Measurements from ENCODE around the gene TJP1.
"Not testable (repeated sequence)": the region's sequence is repeated elsewhere in the genome, so short reads cannot be mapped to it uniquely, and the experiment has no call there.

Gene TJP1

GRCh38 chr15:29753506-29753905 is 68.8 kb downstream of the TJP1 start:
- no peak for DNase-seq (ENCODE audit: low spot score)

GRCh38 chr15:29750754-29751153 is 71.5 kb downstream of the TJP1 start:
- no peak for DNase-seq (ENCODE audit: low spot score)

DNA sequence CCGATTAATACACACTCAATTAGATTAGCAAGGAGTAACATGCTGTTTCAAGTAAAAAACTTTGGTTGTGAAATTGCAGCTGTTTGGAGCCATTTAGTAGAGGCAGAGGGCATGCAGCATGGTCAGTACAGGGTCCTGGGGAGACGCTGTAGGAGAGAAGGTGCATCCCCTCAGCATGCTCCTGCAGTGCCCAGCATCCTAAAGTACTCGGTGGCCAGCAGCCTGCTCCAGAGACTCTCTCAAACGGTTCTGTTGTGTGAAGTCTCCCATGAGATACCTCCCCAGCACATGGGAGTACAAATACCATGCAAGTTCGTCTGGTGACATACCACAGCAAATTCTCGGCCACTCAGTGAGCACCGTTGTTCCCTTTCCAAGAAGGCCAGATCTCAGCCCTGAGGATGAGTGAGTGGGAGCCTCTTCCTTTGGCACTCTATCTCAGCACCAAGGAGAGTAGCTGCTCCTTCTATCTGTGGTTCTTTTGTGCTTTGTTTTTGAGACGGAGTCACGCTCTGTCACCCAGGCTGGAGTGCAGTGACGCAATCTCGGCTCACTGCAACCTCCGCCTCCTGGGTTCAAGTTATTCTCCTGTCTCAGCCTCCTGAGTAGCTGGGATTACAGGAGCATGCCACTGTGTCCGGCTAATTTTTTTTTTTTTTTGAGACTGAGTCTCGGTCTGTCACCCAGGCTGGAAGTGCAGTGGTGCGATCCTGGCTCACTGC is 72.7 kb downstream of the TJP1 start:
- no peak for DNase-seq (ENCODE audit: low spot score)

- DNase-seq (ENCODE audit: low spot score): no peak
These were observed 74.3 kb downstream of the TJP1 start for GRCh38 chr15:29747837-29748417.

GRCh38 chr15:29743475-29743874 is 78.8 kb downstream of the TJP1 start:
- no peak for DNase-seq (ENCODE audit: low spot score)

DNA sequence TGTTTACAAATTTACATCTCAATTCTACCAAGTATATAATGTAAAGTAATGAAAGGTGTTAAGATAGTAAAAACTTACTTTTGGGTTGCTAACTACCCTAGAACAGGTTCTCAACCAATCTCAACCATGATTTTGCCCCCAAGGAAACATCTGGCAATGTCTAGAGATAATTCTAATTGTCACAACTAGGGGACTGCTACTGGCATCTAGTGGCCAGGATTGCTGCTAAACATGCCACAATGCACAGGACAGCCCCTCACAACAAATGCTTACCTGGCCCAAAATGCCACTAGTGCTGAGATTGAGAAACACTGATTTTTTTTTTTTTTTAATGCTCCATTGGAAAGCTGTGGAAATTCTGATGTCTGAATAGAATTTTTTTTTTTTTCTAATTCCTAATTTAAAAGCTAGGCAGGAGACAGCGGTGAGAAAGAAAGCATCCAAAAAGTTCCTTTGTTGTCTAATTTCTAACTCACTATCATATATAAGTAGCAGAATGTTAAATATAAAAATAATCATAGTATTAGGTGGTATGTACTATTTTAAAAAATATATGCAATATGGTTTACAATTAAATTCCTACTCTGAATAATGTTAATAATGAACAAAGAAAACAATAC is 81.5 kb downstream of the TJP1 start:
- no peak for DNase-seq (ENCODE audit: low spot score)

GRCh38 chr15:29736744-29737020 is 85.6 kb downstream of the TJP1 start:
- no peak for DNase-seq (ENCODE audit: low spot score)

DNA sequence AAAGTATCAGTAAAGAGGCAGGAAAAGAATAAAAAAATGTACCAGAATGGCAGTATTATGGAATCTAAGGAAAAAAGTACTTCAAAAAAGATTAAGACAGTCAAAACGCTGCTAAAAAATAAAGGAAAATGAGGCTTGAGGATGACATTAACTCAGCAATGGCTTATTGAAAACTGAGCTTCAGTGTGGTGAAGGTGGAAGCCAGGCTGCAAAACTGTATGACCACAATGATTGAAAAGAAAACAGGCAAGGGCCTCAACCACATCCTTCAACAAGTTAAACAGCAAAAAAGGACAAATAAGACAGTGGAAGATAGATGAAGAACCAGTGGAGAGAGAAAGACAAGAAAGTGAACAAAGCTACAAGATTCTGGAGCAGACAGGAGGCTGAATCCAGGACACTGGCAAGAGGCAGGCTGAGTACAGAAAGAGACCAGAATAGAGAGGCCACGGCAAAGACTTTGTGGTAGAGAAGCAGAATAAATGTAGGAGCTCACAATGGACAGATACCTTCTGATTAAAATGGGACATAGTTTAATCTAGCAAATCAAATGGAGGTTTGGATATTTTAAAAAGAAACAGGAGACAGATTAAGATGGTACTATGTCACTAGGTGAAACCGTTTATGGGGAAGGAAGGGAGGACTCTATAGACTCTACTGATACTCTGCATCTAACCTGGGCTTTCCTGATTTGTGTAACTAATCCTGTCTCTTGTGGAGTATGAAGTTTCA is 86.1 kb downstream of the TJP1 start:
- DNase-seq (ENCODE audit: low spot score): no peak

DNA sequence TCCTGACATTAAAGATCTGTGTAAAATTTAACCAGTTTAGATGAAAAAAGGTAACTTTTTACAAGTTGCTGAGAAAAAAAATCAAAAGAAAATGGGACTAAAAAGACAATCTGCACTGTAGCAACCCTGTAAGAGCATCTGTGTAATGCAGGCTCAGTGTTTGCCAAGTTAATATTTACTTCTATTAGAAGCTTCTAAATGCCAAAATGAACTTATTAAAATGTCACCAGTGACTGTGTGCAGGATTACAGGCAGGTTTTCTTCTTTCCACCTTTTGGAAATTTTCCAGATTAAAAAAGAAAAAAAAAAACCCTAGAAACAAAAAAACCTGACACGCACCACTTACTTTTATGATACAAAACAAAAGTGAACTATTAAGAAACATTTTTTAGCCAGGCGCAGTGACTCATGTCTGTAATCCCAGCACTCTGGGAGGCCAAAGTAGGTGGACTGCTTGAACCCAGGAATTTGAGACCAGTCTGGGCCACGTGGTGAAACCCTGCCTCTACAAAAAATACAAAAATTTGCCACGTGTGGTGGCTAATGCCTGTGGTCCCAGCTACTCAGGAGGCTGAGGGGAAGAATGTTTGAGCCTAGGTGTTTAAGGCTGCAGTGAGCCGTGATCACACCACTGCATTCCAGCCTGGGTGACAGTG is 87.2 kb downstream of the TJP1 start:
- DNase-seq (ENCODE audit: low spot score): no peak

DNA sequence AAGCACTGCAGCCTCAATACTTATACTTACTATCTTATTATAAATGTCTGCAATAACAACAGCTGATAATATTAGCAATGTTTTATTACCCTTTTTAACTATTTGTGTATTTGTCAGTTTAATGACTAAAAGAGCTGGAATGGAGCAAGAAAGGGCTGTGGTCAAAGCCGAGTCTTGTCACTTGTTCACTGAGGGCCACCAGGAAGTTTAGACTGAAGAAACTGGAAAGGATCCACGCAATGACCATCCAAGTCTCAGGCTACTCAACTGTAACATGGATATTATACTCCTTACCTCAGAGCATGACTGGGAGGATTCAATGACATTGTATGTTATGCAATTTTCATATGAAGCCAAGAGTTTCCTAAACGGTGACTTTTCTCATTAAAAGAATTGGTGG is 90.4 kb downstream of the TJP1 start:
- DNase-seq (ENCODE audit: low spot score): no peak

- DNase-seq (ENCODE audit: low spot score): not testable (repeated sequence)
These were observed 91.8 kb downstream of the TJP1 start for GRCh38 chr15:29730471-29730870.

DNA sequence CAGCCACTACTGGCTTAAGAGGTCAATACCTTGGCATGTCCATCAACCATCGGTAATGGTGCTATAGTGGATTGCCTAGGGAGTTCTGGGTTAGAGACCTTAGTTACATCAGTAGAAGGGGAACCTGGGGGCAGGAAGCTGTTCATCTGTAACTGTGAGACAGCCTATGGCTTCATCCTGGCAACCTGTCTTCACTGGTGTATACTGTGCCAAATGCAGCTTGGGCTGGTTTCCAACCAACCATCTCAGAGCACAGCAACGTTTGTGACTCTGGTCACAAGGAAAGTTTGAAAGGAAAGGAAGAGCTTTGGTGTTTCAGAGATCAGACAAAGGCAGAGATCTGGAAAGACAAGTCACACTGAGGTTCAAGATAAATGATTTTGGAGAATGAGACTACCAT is 93.8 kb downstream of the TJP1 start:
- no peak for DNase-seq (ENCODE audit: low spot score)

DNA sequence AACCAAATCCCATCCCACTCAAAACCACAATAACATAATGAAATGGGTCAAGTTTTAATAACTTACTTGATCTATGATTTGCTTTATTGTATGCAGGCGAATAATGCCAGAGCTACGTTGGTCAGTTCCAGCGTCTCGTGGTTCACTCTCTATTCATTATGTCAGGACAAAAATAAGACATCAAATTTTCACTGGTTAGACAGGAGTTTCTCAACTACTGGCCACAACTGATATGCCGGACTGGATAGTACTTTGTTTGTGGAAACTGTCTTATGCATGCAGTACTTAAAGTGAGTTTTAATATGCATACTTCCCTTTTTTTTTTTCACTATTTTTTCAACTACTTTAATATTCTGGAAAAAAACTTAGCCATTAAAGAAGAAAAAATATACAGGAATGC is 94.4 kb downstream of the TJP1 start:
- no peak for DNase-seq (ENCODE audit: low spot score)

GRCh38 chr15:29726553-29726952 is 95.7 kb downstream of the TJP1 start:
- DNase-seq (ENCODE audit: low spot score): no peak

DNA sequence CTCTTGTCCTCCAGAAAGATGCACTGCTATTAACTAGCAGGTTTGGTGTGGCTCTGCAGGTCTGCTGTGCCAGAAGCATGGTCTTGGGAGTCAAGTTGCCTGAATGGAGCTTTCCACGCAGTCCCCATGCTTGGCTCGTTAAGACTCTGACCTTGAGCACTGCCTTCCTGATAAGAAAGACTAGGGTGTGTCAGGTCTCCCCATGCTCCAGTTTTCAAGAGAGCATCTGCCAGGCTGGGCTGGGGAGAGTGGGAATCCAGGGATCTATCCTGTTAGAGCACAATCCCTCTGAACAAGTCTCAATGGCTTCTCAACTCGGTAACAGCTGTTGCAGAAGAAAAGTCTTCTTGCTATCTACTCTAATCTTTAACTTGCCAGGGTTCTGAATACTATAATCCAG is 98.2 kb downstream of the TJP1 start:
- DNase-seq (ENCODE audit: low spot score): no peak

GRCh38 chr15:29713784-29714183 is 108.5 kb downstream of the TJP1 start:
- DNase-seq (ENCODE audit: low spot score): no peak

DNA sequence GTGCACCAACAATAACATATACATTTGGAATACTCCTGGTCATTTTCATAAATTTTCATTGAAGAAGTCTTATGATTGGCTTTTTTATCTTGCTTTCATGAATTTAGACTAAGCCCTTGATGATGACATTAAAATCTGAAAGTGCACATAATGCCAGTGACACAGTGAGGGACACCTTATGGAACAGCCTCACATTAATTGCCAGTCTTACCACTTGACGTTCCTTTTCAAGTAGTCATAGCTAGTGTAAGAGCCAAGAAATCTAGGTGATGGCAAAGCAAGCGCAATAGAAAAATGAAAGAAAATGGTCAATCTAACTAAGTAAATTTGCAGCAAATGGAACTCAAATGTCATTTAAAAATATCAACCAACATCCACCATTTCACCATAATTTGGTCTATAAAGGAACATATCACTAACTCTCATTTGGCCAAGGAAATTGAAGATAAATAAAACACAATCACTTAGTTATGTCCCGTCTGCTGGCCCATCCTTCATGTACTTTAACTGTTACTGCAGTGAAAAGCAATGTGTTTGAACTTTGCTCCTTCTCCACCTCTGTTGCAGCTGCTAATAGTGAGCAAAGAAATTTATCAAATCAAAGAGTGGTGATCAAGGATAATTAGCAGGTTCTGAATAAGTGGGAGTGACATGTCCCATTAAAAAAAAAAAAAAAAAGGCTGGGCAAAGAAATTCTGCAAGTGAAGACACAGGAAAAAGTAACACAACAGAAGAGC is 110.0 kb downstream of the TJP1 start:
- DNase-seq (ENCODE audit: low spot score): no peak

GRCh38 chr15:29711531-29711930 is 110.7 kb downstream of the TJP1 start:
- DNase-seq (ENCODE audit: low spot score): no peak

DNA sequence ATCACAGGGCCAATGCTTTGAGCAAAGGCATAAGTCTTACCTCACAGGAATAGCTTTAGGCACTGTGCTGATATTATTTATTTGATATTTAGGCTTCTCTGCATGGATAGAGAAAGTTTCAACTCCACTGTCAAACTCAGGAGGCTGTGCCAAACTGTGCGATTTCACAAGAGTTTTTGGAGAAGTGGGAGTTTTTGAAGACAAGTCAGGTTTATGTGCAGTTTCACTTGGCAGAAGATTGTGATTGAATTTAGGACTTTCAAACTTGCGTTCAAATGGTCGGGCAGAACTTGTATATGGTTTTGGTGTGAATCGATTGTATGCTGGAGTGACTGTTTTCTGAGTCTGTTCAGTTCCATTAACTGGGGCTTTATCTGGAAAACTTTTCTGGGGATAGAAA is 113.7 kb downstream of the TJP1 start:
- no peak for DNase-seq (ENCODE audit: low spot score)

GRCh38 chr15:29704950-29705597 is 117.2 kb downstream of the TJP1 start:
- no peak for DNase-seq (ENCODE audit: low spot score)

DNA sequence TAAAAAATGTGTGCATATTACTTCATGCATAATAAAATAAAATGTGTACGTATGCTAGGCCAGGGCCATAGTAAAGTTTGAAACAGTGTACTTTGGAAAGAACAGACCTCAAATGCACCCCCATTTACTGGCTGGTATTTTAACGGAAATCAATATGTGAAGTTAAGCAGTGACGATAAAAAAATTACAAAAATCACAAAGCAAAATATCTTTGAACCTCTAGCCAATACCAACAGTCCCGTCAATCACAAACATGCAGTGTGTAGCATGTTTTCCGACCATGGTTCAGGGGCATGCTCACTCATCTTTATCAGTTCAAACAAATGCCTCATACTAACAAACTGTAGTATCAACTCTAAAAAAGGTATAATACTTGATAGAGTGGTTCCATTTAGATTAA is 121.1 kb downstream of the TJP1 start:
- DNase-seq (ENCODE audit: low spot score): no peak

DNA sequence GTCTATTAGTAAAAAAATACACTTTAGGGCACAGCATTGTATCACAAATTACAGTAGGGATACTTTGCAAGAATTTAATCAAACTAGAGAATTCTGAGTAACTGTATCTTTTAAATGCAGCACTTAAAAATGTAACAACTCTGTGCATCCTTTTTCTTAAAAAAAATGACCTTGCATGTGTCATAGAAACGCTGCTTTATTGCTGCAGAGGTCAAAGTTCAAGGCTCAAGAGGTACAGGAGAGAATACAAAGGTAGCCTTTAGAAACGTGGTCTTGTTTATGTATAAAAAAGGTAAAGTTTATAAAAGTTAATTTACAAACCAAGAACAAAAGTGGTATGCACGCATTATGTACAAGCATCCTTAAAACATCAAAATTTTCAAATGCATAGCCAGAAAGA is 122.0 kb downstream of the TJP1 start:
- DNase-seq (ENCODE audit: low spot score): no peak

All from D341Med (cell line).